ENCODE data around the gene UCKL1.

GRCh38 chr20:63964412-63964811 is 8.2 kb upstream of the UCKL1 start:
- TF ChIP-seq, protein P1, sequence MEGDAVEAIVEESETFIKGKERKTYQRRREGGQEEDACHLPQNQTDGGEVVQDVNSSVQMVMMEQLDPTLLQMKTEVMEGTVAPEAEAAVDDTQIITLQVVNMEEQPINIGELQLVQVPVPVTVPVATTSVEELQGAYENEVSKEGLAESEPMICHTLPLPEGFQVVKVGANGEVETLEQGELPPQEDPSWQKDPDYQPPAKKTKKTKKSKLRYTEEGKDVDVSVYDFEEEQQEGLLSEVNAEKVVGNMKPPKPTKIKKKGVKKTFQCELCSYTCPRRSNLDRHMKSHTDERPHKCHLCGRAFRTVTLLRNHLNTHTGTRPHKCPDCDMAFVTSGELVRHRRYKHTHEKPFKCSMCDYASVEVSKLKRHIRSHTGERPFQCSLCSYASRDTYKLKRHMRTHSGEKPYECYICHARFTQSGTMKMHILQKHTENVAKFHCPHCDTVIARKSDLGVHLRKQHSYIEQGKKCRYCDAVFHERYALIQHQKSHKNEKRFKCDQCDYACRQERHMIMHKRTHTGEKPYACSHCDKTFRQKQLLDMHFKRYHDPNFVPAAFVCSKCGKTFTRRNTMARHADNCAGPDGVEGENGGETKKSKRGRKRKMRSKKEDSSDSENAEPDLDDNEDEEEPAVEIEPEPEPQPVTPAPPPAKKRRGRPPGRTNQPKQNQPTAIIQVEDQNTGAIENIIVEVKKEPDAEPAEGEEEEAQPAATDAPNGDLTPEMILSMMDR (IDR thresholded peaks at IDR 0.05), result no peak
- TF ChIP-seq POLR2A (IDR thresholded peaks at IDR 0.05), result no peak
